Right atrium auricular region (tissue), 2 donors: Measurements from ENCODE around the gene FGF14. TPM values are rescaled to one million over a fixed set of nuclear protein-coding genes. Genes with fewer than 3 reads are reported as not detected.

Experiments
- DNase-seq: peaks from one replicate; pipeline ENCODE4 v3.0.0-alpha.2; 2019; ENCODE audit warnings: low spot score
- H3K27ac ChIP-seq, 2 donors: fragments of 200-600 bp; sonication (generic); 1 replicate in 1 of 2; 2 replicates in 1 of 2; pipeline ENCODE4 v1.5.1; 2016 to 2019
- H3K27me3 ChIP-seq, 2 donors: fragments of 200-600 bp; sonication (generic); one replicate each; pipeline versions ENCODE4 v1.5.1 to v1.6.0; 2017 to 2019
- H3K36me3 ChIP-seq: fragments of 200-600 bp; sonication (generic); one replicate; pipeline ENCODE4 v1.5.1; 2016
- H3K4me1 ChIP-seq, 2 donors: fragments of 200-600 bp; sonication (generic); one replicate each; pipeline versions ENCODE4 v1.5.1 to v1.6.0; 2017 to 2019
- H3K4me3 ChIP-seq, 2 donors: fragments of 200-600 bp; sonication (generic); 1 replicate in 1 of 2; 2 replicates in 1 of 2; pipeline ENCODE4 v1.5.1; 2017 to 2019; ENCODE audit warnings: mild to moderate bottlenecking in 1 of 2, moderate library complexity in 1 of 2
- H3K9me3 ChIP-seq, 2 donors: fragments of 200-600 bp; sonication (generic); one replicate each; pipeline ENCODE4 v1.5.1; 2019
- CTCF ChIP-seq, 2 donors: fragments of 200-600 bp; sonication (generic); IDR thresholded peaks; one replicate each; pipeline ENCODE4 v1.5.1; 2019; ENCODE audit warnings: antibody characterized with exemption in 2 of 2
- total RNA-seq, 2 donors: library from RNA; depleted of rRNA; stranded (reverse); fragments of >200 nt; gene quantifications; one replicate each; pipeline ENCODE4 v1.1.0, GENCODE V29; 2016

The FGF14 gene
- total RNA-seq, 2 donors from 2014 or later = 1.3 to 1.7 TPM

- no peak for TF ChIP-seq CTCF (IDR thresholded peaks at IDR 0.05)
- Histone ChIP-seq H3K4me1 (no peaks in the 10 kb centered on the region), H3K9me3 (no peaks in the 10 kb centered on the region), H3K27me3 (no peaks in the 10 kb centered on the region), H3K36me3 (no peaks in the 10 kb centered on the region), H3K27ac (no peak overlapping the region), H3K4me3 (no peak overlapping the region)
- DNase-seq = no peak
Measured at GRCh38 chr13:102251817-102252216, 150.0 kb downstream of the FGF14 start.

- Histone ChIP-seq H3K27ac (no peak overlapping the region), H3K36me3 (no peaks in the 10 kb centered on the region), H3K4me1 (no peaks in the 10 kb centered on the region), H3K27me3 (no peaks in the 10 kb centered on the region), H3K9me3 (no peaks in the 10 kb centered on the region), H3K4me3 (no peak overlapping the region)
- no peak for DNase-seq
- TF ChIP-seq CTCF (IDR thresholded peaks at IDR 0.05) = no peak
Measured at GRCh38 chr13:102250448-102250847, 151.4 kb downstream of the FGF14 start.

- no peaks in the 10 kb centered on the region for H3K27me3 ChIP-seq
- H3K36me3 ChIP-seq = no peaks in the 10 kb centered on the region
- no peaks in the 10 kb centered on the region for H3K9me3 ChIP-seq
- no peaks in the 10 kb centered on the region for H3K4me1 ChIP-seq
- no peak for TF ChIP-seq CTCF (IDR thresholded peaks at IDR 0.05)
- no peak for DNase-seq
- no peak overlapping the region for H3K4me3 ChIP-seq
- H3K27ac ChIP-seq = no peak overlapping the region
Measured at GRCh38 chr13:102244607-102245227, 157.1 kb downstream of the FGF14 start.

- TF ChIP-seq CTCF (IDR thresholded peaks at IDR 0.05) = no peak
- H3K27ac ChIP-seq = no peak overlapping the region
- H3K36me3 ChIP-seq = no peaks in the 10 kb centered on the region
- no peak for DNase-seq
- no peaks in the 10 kb centered on the region for H3K9me3 ChIP-seq
- no peaks in the 10 kb centered on the region for H3K27me3 ChIP-seq
- H3K4me3 ChIP-seq = no peak overlapping the region
- H3K4me1 ChIP-seq = no peaks in the 10 kb centered on the region
Measured at GRCh38 chr13:102240110-102240509, 161.7 kb downstream of the FGF14 start.

- no peak for DNase-seq
- no peaks in the 10 kb centered on the region for H3K36me3 ChIP-seq
- H3K27ac ChIP-seq = no peak overlapping the region
- TF ChIP-seq CTCF (IDR thresholded peaks at IDR 0.05) = no peak
- H3K4me1 ChIP-seq = no peaks in the 10 kb centered on the region
- H3K27me3 ChIP-seq = no peaks in the 10 kb centered on the region
- no peaks in the 10 kb centered on the region for H3K9me3 ChIP-seq
- H3K4me3 ChIP-seq = no peak overlapping the region
Measured at GRCh38 chr13:102237230-102237629, 164.6 kb downstream of the FGF14 start.

- Histone ChIP-seq H3K9me3 (no peaks in the 10 kb centered on the region), H3K27me3 (no peaks in the 10 kb centered on the region), H3K27ac (no peak overlapping the region), H3K36me3 (no peaks in the 10 kb centered on the region), H3K4me1 (no peaks in the 10 kb centered on the region), H3K4me3 (no peak overlapping the region)
- no peak for DNase-seq
- TF ChIP-seq CTCF (IDR thresholded peaks at IDR 0.05) = no peak
Measured at GRCh38 chr13:102236830-102237229, 165.0 kb downstream of the FGF14 start.
